Activated naive CD8-positive, alpha-beta T cell (primary cell): Measurements from ENCODE around the gene COL4A2.

Source experiments
- H3K27ac Mint-ChIP-seq: one replicate; pipeline ENCODE4 v1.8.0; 2021; ENCODE audit warnings: mixed read lengths
- H3K27me3 Mint-ChIP-seq: one replicate; pipeline ENCODE4 v1.8.0; 2021; ENCODE audit warnings: mixed read lengths
- H3K36me3 Mint-ChIP-seq: one replicate; pipeline ENCODE4 v1.8.0; 2021; ENCODE audit warnings: mixed read lengths
- H3K4me1 Mint-ChIP-seq: one replicate; pipeline ENCODE4 v1.8.0; 2021; ENCODE audit warnings: low read depth, mixed read lengths
- H3K4me3 Mint-ChIP-seq: one replicate; pipeline ENCODE4 v1.8.0; 2021; ENCODE audit warnings: mild to moderate bottlenecking, mixed read lengths
- H3K9me3 Mint-ChIP-seq: one replicate; pipeline ENCODE4 v1.8.0; 2021; ENCODE audit warnings: low read depth, mixed read lengths

COL4A2 gene

GRCh38 chr13:110410936-110411687 lies 104.0 kb downstream of the COL4A2 start:
- Mint-ChIP-seq H3K9me3 (no peaks in the 10 kb centered on the region), H3K4me3 (no peak overlapping the region), H3K36me3 (no peaks in the 10 kb centered on the region), H3K4me1 (peaks cover 5% of the 10 kb centered on the region), H3K27ac (no peak overlapping the region), H3K27me3 (peaks cover 47% of the 10 kb centered on the region)

GRCh38 chr13:110411688-110412059 lies 104.6 kb downstream of the COL4A2 start:
- Mint-ChIP-seq H3K27ac (no peak overlapping the region), H3K4me3 (no peak overlapping the region)

DNA sequence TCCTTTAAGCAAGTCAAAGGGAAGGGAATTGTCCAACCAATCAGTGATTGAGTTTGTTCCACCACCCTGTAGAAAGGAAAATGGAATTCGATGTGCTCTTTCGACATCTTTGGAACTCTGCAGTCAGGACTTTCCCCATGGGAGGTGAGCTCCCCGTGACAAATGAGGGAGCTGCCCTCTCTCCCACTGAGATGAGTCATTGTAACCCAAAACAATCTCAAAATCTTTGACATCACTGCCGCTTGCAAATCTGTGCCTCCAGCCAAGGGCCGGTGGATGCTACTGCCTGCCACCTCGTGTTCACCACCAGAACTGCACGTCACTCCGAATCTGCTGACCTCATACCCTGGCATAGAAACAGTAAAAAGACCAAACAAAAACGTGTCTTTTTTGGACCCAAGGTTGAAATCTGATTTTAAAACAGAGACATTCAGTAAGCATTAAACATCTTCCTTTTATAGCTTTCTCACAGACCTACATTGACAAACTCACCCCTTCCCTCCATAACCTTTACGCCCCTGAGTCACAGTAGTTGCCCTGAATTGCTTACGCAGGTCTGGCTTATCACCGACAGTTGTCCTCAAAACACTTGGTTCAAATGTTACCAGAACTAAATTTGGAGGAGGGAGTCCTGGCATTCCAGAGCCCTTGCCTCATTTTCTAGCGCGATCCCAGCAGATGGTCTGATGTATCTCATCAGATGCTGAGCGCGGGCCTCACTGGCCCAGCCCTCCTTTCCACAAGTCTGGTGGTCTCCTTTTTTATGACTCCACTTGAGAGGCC lies 105.2 kb downstream of the COL4A2 start:
- Mint-ChIP-seq H3K4me1 (peaks cover 5% of the 10 kb centered on the region), H3K4me3 (no peak overlapping the region), H3K27ac (no peak overlapping the region), H3K27me3 (peaks cover 42% of the 10 kb centered on the region), H3K36me3 (no peaks in the 10 kb centered on the region), H3K9me3 (no peaks in the 10 kb centered on the region)

More at GRCh38 chr13:110411688-110412059, 104.6 kb downstream of the COL4A2 start:
- peaks cover 5% of the 10 kb centered on the region for H3K4me1 Mint-ChIP-seq
- H3K36me3 Mint-ChIP-seq, result no peaks in the 10 kb centered on the region
- H3K27me3 Mint-ChIP-seq, result peaks cover 44% of the 10 kb centered on the region
- H3K9me3 Mint-ChIP-seq, result no peaks in the 10 kb centered on the region

DNA sequence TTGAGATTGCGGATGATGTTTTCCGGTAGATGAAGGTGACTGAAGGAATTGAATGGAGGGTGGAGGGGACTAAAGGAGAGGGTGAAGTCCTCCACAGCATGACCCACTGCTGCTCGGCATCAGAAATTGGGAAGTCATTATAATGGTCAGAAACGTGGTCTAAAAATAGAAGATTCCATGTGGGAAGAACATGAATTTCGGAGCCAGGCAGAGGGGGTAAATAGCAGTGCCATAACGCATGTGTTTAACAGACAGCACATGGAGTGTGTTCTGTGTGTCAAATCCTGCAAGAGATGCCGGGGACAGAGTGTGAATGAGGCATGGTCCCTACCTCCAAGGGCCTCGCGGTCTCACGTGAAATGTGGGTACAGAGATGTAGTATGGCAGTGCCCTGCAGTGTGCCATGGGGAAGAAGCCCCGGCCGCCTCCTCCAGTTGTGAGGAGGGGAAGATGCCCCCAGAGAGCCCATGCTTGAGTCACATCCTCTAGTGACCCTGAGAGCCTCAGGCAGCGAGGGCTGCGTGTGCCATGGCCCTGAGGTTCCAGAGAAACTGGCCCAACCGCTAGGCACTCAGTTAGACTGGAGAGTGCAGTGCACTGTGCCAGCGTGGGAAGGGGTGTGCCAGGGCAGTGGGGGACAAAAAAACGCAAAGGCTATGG lies 106.1 kb downstream of the COL4A2 start:
- Mint-ChIP-seq H3K4me3 (no peak overlapping the region), H3K27ac (no peak overlapping the region), H3K27me3 (peaks cover 42% of the 10 kb centered on the region), H3K9me3 (no peaks in the 10 kb centered on the region), H3K4me1 (peaks cover 5% of the 10 kb centered on the region), H3K36me3 (no peaks in the 10 kb centered on the region)

DNA sequence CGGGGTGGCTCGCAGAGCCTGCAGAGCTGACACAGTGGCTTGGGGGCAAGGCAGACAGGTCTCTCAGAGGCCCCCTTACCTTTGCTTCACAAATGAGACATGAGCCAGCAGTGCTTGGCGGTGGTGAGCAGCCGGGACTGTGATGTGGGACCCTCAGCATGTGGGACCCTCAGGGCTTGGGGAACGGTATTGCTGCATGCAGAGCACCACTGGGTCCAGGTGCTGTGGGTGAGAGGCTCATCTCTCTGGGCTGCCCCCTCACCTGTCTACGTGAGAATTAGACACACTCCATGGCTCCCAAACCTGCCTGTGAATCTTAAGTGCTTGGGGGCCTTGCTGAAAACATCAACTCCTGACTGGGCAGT lies 106.6 kb downstream of the COL4A2 start:
- no peak overlapping the region for H3K27ac Mint-ChIP-seq
- H3K9me3 Mint-ChIP-seq, result no peaks in the 10 kb centered on the region
- H3K4me3 Mint-ChIP-seq, result no peak overlapping the region
- H3K27me3 Mint-ChIP-seq, result peaks cover 47% of the 10 kb centered on the region
- peaks cover 5% of the 10 kb centered on the region for H3K4me1 Mint-ChIP-seq
- H3K36me3 Mint-ChIP-seq, result no peaks in the 10 kb centered on the region

- H3K4me1 Mint-ChIP-seq, result peaks cover 5% of the 10 kb centered on the region
- no peak overlapping the region for H3K27ac Mint-ChIP-seq
- H3K4me3 Mint-ChIP-seq, result no peak overlapping the region
Observed at GRCh38 chr13:110414283-110414682, 107.2 kb downstream of the COL4A2 start.

GRCh38 chr13:110414931-110415330 lies 107.8 kb downstream of the COL4A2 start:
- Mint-ChIP-seq H3K36me3 (no peaks in the 10 kb centered on the region), H3K27ac (no peak overlapping the region), H3K9me3 (no peaks in the 10 kb centered on the region), H3K27me3 (peaks cover 55% of the 10 kb centered on the region), H3K4me1 (peaks cover 5% of the 10 kb centered on the region), H3K4me3 (no peak overlapping the region)

More at GRCh38 chr13:110414283-110414682, 107.2 kb downstream of the COL4A2 start:
- Mint-ChIP-seq H3K36me3 (no peaks in the 10 kb centered on the region), H3K9me3 (no peaks in the 10 kb centered on the region), H3K27me3 (peaks cover 52% of the 10 kb centered on the region)

DNA sequence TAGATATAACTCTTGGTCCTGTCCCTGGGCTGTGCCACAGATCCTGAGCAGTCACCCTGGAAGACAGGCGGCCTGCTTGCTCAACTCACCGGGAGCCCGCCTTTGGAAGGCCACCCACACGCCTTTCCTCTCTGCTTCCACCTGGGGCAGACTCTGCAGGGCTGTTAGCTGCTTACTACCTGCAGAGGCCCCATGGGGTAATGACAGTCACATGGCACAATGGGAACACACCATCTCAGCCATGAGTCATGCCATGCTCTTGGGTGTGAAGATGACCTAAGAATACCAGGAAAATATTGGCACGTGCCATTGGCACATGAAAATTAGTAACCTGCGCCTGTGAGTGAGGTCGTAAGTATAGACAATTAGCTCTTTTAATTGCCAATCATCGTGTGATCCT lies 108.6 kb downstream of the COL4A2 start:
- Mint-ChIP-seq H3K4me3 (no peak overlapping the region), H3K27me3 (peaks cover 59% of the 10 kb centered on the region), H3K4me1 (peaks cover 8% of the 10 kb centered on the region), H3K27ac (no peak overlapping the region), H3K36me3 (no peaks in the 10 kb centered on the region), H3K9me3 (no peaks in the 10 kb centered on the region)

DNA sequence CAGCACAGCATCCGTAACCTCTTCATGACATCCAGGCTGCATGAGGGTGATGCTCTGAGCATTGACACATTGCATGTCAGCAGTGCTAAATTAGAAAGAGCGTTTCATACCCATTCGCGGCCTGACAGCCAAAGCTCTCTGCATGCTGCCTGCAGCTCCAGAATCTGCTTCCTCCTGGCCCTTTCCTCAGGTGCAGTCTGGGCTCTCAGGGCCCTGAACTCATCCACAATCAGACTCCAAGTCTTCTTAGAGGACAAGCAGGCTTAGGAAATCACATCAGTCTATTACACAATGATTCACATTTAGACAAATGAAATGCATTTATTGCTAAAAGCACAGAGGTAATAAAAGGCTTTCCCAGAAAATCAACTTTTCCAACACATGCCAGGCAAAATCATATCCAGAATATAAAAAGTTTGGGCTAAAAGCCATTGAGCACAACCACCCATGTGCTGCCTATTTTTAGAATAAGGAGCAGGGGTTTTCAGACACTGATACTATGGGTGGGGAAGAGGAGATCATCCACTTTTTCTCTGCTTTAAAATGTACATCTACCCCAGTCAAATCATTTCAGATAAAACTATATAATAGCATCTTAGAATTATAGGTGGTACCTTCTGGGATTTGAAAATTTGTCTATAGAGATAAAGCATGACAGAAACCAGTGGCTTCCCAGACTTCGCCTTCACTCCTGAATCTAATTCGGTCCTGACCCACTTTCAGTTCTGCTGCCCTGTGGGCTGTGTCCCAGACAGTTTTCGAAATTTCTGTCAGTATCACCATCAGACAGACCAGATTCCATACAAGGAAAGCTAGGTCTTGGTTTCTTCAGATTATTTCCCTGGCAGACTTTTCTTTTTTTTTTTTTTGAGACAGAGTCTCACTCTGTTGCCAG lies 109.3 kb downstream of the COL4A2 start:
- Mint-ChIP-seq H3K27me3 (peaks cover 54% of the 10 kb centered on the region), H3K36me3 (no peaks in the 10 kb centered on the region), H3K4me1 (peaks cover 13% of the 10 kb centered on the region), H3K27ac (no peak overlapping the region), H3K4me3 (no peak overlapping the region), H3K9me3 (no peaks in the 10 kb centered on the region)

DNA sequence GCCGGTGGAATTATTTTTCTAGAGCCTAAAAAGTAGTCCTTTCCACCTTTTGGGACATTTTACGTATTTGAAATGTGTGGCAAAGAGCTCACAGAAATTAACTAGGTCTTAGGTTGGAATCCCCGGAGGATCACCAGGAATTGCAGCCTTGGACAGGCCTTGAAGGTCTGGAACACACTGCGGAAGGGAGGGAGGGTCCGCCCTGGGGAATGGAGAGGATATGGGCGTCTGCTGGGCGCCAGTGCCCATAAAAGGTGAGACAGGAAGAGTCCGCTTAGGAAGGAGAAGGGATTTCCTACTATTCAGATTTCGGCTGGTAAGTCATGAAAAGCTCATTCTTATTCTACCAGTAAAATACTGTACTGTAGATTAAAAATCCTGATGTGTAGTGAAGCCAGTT lies 111.9 kb downstream of the COL4A2 start:
- H3K27ac Mint-ChIP-seq, result no peak overlapping the region
- H3K27me3 Mint-ChIP-seq, result peaks cover 51% of the 10 kb centered on the region
- H3K36me3 Mint-ChIP-seq, result no peaks in the 10 kb centered on the region
- H3K9me3 Mint-ChIP-seq, result no peaks in the 10 kb centered on the region
- no peak overlapping the region for H3K4me3 Mint-ChIP-seq
- H3K4me1 Mint-ChIP-seq, result peaks cover 17% of the 10 kb centered on the region

DNA sequence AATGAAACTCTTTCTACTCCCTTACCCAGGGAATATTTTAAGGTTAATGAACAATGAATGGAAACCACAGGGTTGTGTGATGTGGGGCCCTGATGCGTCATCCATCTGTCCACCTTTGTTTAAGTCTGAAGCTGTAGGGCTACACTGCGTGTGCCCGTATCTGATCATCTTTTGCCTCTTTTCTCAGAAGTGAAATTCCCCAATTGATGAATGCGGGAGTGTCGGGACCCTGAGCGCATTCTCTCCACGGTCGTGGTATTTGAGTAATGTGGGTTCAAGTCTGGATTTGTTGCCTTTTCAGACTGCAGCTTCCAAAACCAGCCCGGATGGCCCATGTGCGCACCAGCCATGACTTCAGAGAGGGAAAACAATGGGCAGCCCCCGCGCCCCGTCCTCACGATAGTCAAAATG lies 112.3 kb downstream of the COL4A2 start:
- Mint-ChIP-seq H3K36me3 (no peaks in the 10 kb centered on the region), H3K4me1 (peaks cover 17% of the 10 kb centered on the region), H3K27me3 (peaks cover 51% of the 10 kb centered on the region), H3K4me3 (no peak overlapping the region), H3K27ac (no peak overlapping the region), H3K9me3 (no peaks in the 10 kb centered on the region)

DNA sequence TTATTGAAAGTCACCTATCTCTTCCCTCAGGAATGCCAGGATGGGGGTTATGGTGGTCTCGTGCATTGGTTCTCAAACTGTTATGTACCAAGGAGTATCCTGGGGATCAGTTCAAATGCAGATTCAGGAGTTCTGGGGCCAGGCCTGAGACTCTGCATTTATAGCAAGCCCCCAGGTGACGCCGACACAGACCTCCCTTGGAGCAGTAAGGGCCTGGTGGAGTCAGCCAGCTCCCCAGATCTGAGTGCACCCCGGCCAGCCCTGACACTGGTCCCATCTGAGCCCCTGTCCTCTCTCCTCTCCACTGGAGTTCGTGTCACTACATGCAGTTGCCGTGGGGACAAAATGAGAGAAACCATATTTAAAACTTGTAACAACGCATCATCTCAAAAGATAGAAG lies 112.9 kb downstream of the COL4A2 start:
- Mint-ChIP-seq H3K36me3 (no peaks in the 10 kb centered on the region), H3K4me3 (no peak overlapping the region), H3K27me3 (peaks cover 50% of the 10 kb centered on the region), H3K9me3 (no peaks in the 10 kb centered on the region), H3K4me1 (peaks cover 17% of the 10 kb centered on the region), H3K27ac (no peak overlapping the region)

DNA sequence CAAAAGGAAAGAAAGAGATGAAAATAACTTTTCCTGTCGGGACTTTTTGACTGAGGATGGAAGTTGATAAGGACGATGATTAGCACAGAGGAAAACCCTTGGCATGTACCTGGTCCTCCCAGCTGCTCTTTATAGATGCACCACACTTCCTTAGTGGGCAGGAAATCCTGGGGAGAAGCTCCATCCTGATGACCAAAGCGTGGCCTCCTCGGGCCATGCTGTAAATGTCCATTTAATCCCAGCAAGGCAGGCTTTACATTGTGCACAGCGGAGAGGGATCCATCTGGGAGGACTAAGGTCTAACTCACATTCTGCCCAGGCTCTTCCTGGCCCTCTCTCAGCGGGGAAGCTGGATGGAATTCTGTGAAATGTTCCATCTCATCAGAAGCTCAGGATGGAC lies 113.5 kb downstream of the COL4A2 start:
- Mint-ChIP-seq H3K4me1 (peaks cover 17% of the 10 kb centered on the region), H3K36me3 (no peaks in the 10 kb centered on the region), H3K27me3 (peaks cover 54% of the 10 kb centered on the region), H3K27ac (no peak overlapping the region), H3K9me3 (no peaks in the 10 kb centered on the region), H3K4me3 (no peak overlapping the region)

GRCh38 chr13:110421061-110421460 lies 114.0 kb downstream of the COL4A2 start:
- Mint-ChIP-seq H3K9me3 (no peaks in the 10 kb centered on the region), H3K36me3 (no peaks in the 10 kb centered on the region), H3K4me3 (no peak overlapping the region), H3K27me3 (peaks cover 54% of the 10 kb centered on the region), H3K4me1 (peaks cover 17% of the 10 kb centered on the region), H3K27ac (no peak overlapping the region)
